ENCODE results near the gene RYR1.

Gene RYR1

DNA sequence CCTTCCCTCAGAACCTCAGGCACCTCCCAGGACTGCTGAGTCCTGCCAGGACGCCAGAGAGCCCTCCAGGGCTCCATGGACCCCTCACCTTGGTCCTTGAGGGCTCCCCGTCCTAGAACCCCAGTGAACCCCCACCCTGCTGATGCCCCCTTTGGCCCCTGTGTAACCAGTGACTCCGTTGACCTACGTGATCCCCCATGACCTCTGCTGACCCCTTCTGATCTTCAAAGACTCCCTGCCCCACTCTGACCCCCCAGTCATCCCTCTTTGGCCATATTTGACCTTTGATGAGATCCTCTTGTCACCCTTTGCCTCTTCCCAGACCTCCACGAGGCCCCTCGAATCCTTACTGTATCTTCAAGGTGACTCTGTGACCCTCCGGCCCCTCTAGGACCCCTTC lies 92.9 kb downstream of the RYR1 start:
- Histone ChIP-seq H3F3A (ENCODE audit: low read depth) (no peaks in the 10 kb centered on the region), H3K9ac (ENCODE audit: low read depth, low read length, poor library complexity, severe bottlenecking) (no peak overlapping the region), H3K36me3 (ENCODE audit: insufficient read depth, low read length) (no peaks in the 10 kb centered on the region), H3K79me2 (ENCODE audit: insufficient read depth, low read length) (no peaks in the 10 kb centered on the region), H3K9me3 (ENCODE audit: insufficient read depth, low read depth, low read length) (no peaks in the 10 kb centered on the region), H3K4me2 (ENCODE audit: low read depth, low read length, poor library complexity, severe bottlenecking) (no peak overlapping the region), H2AFZ (ENCODE audit: low read length) (no peak overlapping the region), H3K4me1 (ENCODE audit: insufficient read depth, low read length, poor library complexity, severe bottlenecking) (no peaks in the 10 kb centered on the region), H3K27me3 (ENCODE audit: insufficient read depth, low read length, poor library complexity, severe bottlenecking) (no peaks in the 10 kb centered on the region), H3K4me3 (ENCODE audit: low read length, poor library complexity, severe bottlenecking) (no peak overlapping the region), H3K9me2 (replicated peaks; ENCODE audit: low read depth, low read length) (no peaks in the 10 kb centered on the region), H4K20me1 (ENCODE audit: insufficient read depth, low read length, poor library complexity, severe bottlenecking) (no peaks in the 10 kb centered on the region)
- TF ChIP-seq, protein P1, sequence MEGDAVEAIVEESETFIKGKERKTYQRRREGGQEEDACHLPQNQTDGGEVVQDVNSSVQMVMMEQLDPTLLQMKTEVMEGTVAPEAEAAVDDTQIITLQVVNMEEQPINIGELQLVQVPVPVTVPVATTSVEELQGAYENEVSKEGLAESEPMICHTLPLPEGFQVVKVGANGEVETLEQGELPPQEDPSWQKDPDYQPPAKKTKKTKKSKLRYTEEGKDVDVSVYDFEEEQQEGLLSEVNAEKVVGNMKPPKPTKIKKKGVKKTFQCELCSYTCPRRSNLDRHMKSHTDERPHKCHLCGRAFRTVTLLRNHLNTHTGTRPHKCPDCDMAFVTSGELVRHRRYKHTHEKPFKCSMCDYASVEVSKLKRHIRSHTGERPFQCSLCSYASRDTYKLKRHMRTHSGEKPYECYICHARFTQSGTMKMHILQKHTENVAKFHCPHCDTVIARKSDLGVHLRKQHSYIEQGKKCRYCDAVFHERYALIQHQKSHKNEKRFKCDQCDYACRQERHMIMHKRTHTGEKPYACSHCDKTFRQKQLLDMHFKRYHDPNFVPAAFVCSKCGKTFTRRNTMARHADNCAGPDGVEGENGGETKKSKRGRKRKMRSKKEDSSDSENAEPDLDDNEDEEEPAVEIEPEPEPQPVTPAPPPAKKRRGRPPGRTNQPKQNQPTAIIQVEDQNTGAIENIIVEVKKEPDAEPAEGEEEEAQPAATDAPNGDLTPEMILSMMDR (conservative IDR thresholded peaks at IDR 0.05; ENCODE audit: low read length), result no peak
- no peak for TF ChIP-seq EZH2phosphoT487 (IDR thresholded peaks at IDR 0.05; ENCODE audit: borderline replicate concordance)

DNA sequence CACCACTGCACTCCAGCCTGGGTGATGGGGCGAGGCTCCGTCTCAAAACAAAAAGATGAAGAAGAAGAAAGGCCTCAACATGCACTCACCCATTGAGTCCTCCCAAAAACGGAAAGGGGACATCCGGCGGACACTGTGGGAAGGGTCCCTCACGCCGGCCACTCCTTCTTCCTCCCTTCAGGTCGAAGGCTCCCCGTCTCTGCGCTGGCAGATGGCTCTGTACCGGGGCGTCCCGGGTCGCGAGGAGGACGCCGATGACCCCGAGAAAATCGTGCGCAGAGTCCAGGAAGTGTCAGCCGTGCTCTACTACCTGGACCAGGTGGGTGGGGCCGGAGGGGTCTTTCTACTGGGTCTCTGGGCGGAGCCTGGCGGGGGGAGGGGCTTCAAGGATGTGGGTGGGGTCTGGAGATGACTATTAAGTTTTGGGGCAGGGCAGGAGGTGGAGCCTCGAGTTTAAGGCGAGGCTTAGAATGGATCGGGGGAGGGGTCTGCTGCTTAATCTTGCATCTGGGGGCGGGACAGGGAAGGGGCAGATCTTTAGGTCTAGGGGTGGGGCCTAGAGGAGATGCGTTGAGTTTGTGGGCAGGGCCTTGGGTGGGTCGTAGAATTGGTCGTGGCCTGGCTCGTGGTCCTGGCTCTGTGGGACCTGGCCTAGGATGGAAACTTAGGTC lies 94.1 kb downstream of the RYR1 start:
- no peaks in the 10 kb centered on the region for H3K9me2 ChIP-seq (replicated peaks; ENCODE audit: low read depth, low read length)
- H3F3A ChIP-seq (ENCODE audit: low read depth), result no peaks in the 10 kb centered on the region
- no peaks in the 10 kb centered on the region for H3K9me3 ChIP-seq (ENCODE audit: insufficient read depth, low read depth, low read length)
- H3K79me2 ChIP-seq (ENCODE audit: insufficient read depth, low read length), result no peaks in the 10 kb centered on the region
- H2AFZ ChIP-seq (ENCODE audit: low read length), result no peak overlapping the region
- no peak overlapping the region for H3K4me3 ChIP-seq (ENCODE audit: low read length, poor library complexity, severe bottlenecking)
- no peaks in the 10 kb centered on the region for H4K20me1 ChIP-seq (ENCODE audit: insufficient read depth, low read length, poor library complexity, severe bottlenecking)
- no peaks in the 10 kb centered on the region for H3K27me3 ChIP-seq (ENCODE audit: insufficient read depth, low read length, poor library complexity, severe bottlenecking)
- TF ChIP-seq, protein P1 (conservative IDR thresholded peaks at IDR 0.05; ENCODE audit: low read length), result no peak
- TF ChIP-seq EZH2phosphoT487 (IDR thresholded peaks at IDR 0.05; ENCODE audit: borderline replicate concordance), result no peak
- no peak overlapping the region for H3K4me2 ChIP-seq (ENCODE audit: low read depth, low read length, poor library complexity, severe bottlenecking)
- H3K4me1 ChIP-seq (ENCODE audit: insufficient read depth, low read length, poor library complexity, severe bottlenecking), result no peaks in the 10 kb centered on the region
- H3K9ac ChIP-seq (ENCODE audit: low read depth, low read length, poor library complexity, severe bottlenecking), result no peak overlapping the region
- no peaks in the 10 kb centered on the region for H3K36me3 ChIP-seq (ENCODE audit: insufficient read depth, low read length)

DNA sequence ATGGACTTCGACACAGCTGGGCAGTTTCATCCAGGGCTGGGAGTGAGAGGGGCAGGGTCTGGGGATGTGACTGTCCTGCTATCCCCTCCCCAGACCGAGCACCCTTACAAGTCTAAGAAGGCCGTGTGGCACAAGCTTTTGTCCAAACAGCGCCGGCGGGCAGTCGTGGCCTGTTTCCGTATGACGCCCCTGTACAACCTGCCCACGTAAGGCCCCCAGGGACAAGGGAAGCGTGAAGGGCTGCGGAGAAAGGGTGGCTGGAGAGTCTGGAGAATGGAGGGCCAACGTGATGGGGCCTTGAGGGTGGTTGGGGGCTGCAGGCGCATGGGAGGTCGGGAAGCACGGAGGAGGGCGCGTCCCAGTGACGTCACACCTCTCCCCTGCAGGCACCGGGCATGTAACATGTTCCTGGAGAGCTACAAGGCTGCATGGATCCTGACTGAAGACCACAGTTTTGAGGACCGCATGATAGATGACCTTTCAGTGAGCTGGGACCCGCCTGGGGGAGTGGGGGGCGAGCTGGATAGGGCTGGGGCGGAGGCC lies 94.8 kb downstream of the RYR1 start:
- H3K9me3 ChIP-seq (ENCODE audit: insufficient read depth, low read depth, low read length), result no peaks in the 10 kb centered on the region
- no peak overlapping the region for H3K4me2 ChIP-seq (ENCODE audit: low read depth, low read length, poor library complexity, severe bottlenecking)
- H3K9me2 ChIP-seq (replicated peaks; ENCODE audit: low read depth, low read length), result no peaks in the 10 kb centered on the region
- no peak overlapping the region for H3K4me3 ChIP-seq (ENCODE audit: low read length, poor library complexity, severe bottlenecking)
- no peaks in the 10 kb centered on the region for H3K36me3 ChIP-seq (ENCODE audit: insufficient read depth, low read length)
- H3K9ac ChIP-seq (ENCODE audit: low read depth, low read length, poor library complexity, severe bottlenecking), result no peak overlapping the region
- no peak for TF ChIP-seq EZH2phosphoT487 (IDR thresholded peaks at IDR 0.05; ENCODE audit: borderline replicate concordance)
- TF ChIP-seq, protein P1 (conservative IDR thresholded peaks at IDR 0.05; ENCODE audit: low read length), result no peak
- no peak overlapping the region for H2AFZ ChIP-seq (ENCODE audit: low read length)
- no peaks in the 10 kb centered on the region for H3K4me1 ChIP-seq (ENCODE audit: insufficient read depth, low read length, poor library complexity, severe bottlenecking)
- H3F3A ChIP-seq (ENCODE audit: low read depth), result no peaks in the 10 kb centered on the region
- H3K79me2 ChIP-seq (ENCODE audit: insufficient read depth, low read length), result no peaks in the 10 kb centered on the region
- no peaks in the 10 kb centered on the region for H3K27me3 ChIP-seq (ENCODE audit: insufficient read depth, low read length, poor library complexity, severe bottlenecking)
- no peaks in the 10 kb centered on the region for H4K20me1 ChIP-seq (ENCODE audit: insufficient read depth, low read length, poor library complexity, severe bottlenecking)

Measured in Loucy (cell line).